ENCODE data around the gene UBE2QL1. TPM values are rescaled to one million over a fixed set of nuclear protein-coding genes. Genes with fewer than 3 reads are reported as not detected.

The UBE2QL1 gene
- total RNA-seq, 1 experiment from 2014 or later: 0.50 TPM

DNA sequence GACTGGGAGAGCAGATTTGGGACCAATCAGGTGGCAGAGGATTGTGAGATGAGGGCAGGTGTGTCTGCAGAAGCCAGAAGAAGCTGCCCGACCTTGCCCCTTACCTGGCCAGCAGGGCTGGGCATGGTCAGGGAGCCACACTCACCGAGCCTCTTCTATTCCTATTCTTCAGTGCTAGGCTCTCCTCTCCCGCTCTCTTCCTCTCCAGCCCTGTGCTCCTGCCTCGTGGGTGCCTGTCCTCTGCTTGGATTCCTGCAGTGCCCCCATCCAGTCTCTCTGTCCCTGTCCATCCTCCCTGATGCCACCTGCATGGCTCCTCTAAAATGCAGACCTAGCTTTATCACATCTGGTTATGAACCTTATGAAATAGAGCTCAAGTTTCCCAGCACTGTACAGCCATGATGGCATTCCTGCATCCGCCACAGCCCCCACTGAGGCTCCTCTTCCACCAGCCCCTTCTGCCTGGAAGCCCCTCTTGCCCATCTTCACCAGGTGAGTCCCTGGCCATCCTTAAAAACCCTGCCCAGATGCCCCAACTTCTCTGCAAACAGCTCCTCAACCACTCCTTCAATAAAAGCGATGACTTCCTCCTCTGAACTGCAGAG lies 8.2 kb downstream of the UBE2QL1 start (continued):
- TF ChIP-seq ZMAT4 (CRISPR knock-in tag; IDR thresholded peaks at IDR 0.05): no peak
- TF ChIP-seq, protein P1, sequence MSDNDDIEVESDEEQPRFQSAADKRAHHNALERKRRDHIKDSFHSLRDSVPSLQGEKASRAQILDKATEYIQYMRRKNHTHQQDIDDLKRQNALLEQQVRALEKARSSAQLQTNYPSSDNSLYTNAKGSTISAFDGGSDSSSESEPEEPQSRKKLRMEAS (CRISPR knock-in tag; IDR thresholded peaks at IDR 0.05): no peak
- no peak for TF ChIP-seq SP1 (CRISPR knock-in tag; conservative IDR thresholded peaks at IDR 0.05)

DNA sequence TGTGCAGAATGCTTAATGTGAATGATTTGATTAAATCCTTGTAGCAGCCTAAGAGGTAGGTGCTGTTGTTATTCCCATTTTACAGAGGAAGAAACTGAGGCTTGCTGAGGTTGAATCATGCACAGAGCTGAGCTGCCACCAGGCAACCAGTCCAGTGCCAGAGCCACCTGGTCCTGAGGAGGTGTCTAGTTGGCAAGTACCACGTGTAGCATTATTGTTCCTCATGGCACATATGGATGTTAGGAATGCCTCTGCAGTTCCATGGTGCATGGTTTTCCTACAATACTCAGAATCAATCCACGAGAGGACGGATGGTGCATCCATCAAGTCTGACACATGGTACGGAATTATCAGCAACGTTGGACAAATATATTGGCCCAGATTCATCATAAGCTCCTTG lies 8.9 kb downstream of the UBE2QL1 start:
- ATAC-seq (no peak), DNase-seq (ENCODE audit: low spot score) (no peak)
- no peak for TF ChIP-seq NR3C1 (CRISPR knock-in tag; conservative IDR thresholded peaks at IDR 0.05; ENCODE audit: low read depth)
- TF ChIP-seq, protein P2, sequence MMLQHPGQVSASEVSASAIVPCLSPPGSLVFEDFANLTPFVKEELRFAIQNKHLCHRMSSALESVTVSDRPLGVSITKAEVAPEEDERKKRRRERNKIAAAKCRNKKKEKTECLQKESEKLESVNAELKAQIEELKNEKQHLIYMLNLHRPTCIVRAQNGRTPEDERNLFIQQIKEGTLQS (CRISPR knock-in tag; conservative IDR thresholded peaks at IDR 0.05): no peak
- H3K4me3 Mint-ChIP-seq: no peak overlapping the region
- peaks cover 64% of the 10 kb centered on the region for H3K27me3 Mint-ChIP-seq (ENCODE audit: low read depth)
- no peaks in the 10 kb centered on the region for H3K9me3 Mint-ChIP-seq
- H3K36me3 Mint-ChIP-seq: no peaks in the 10 kb centered on the region
- POLR2A ChIA-PET: no interaction called here
- CTCF ChIA-PET: interaction anchor here (1.2 kb wide), 1 partner anchor 22 kb away, joined by 5 read pairs; no protein-coding TSS in a partner anchor
- H3K4me1 Mint-ChIP-seq: no peaks in the 10 kb centered on the region
- H3K27ac Mint-ChIP-seq: no peak overlapping the region

DNA sequence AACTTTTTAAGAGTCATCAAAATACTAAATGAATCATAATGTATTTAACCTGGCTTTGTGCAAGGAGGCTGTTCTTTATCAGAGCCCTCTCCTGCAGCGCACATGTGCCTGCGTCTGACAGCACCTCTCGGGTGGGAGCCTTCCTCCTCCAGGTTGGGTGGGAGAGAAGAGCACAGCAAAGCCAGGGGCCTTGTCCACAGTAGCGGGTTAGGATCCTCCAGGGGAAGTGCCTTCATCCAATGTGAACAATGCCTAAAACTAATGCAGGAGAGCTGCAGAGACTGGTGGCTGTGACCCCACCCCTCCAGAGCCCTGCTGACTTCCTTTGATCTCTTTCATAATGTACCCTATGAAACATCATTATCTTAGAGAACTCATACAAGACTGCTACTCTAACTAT lies 10.2 kb downstream of the UBE2QL1 start:
- no peak overlapping the region for H3K4me3 Mint-ChIP-seq

More for the DNA sequence above, 10.2 kb downstream of the UBE2QL1 start:
- DNase-seq (ENCODE audit: low spot score) (no peak), ATAC-seq (no peak)
- Mint-ChIP-seq H3K4me1 (no peaks in the 10 kb centered on the region), H3K36me3 (no peaks in the 10 kb centered on the region), H3K27ac (no peak overlapping the region), H3K27me3 (ENCODE audit: low read depth) (peaks cover 53% of the 10 kb centered on the region), H3K9me3 (no peaks in the 10 kb centered on the region)
- ChIA-PET CTCF (interaction anchor here (1.5 kb wide), 1 partner anchor 24 kb away, joined by 3 read pairs; no protein-coding TSS in a partner anchor), POLR2A (no interaction called here)
- TF ChIP-seq FOXP4 (CRISPR knock-in tag; IDR thresholded peaks at IDR 0.05) (no peak), TEAD1 (CRISPR knock-in tag; IDR thresholded peaks at IDR 0.05) (no peak), ZNF396 (CRISPR knock-in tag; IDR thresholded peaks at IDR 0.05; ENCODE audit: borderline replicate concordance) (no peak), GABPB1 (CRISPR knock-in tag; IDR thresholded peaks at IDR 0.05) (no peak), USF1 (CRISPR knock-in tag; IDR thresholded peaks at IDR 0.05) (no peak), ZMAT4 (CRISPR knock-in tag; IDR thresholded peaks at IDR 0.05) (no peak), HMGA2 (CRISPR knock-in tag; IDR thresholded peaks at IDR 0.05) (no peak), ELF4 (CRISPR knock-in tag; IDR thresholded peaks at IDR 0.05; ENCODE audit: low read depth) (no peak), HMGXB4 (CRISPR knock-in tag; IDR thresholded peaks at IDR 0.05) (no peak), PRRX2 (CRISPR knock-in tag; IDR thresholded peaks at IDR 0.05) (no peak), NR1H2 (CRISPR knock-in tag; IDR thresholded peaks at IDR 0.05) (no peak)
- TF ChIP-seq, protein P3, sequence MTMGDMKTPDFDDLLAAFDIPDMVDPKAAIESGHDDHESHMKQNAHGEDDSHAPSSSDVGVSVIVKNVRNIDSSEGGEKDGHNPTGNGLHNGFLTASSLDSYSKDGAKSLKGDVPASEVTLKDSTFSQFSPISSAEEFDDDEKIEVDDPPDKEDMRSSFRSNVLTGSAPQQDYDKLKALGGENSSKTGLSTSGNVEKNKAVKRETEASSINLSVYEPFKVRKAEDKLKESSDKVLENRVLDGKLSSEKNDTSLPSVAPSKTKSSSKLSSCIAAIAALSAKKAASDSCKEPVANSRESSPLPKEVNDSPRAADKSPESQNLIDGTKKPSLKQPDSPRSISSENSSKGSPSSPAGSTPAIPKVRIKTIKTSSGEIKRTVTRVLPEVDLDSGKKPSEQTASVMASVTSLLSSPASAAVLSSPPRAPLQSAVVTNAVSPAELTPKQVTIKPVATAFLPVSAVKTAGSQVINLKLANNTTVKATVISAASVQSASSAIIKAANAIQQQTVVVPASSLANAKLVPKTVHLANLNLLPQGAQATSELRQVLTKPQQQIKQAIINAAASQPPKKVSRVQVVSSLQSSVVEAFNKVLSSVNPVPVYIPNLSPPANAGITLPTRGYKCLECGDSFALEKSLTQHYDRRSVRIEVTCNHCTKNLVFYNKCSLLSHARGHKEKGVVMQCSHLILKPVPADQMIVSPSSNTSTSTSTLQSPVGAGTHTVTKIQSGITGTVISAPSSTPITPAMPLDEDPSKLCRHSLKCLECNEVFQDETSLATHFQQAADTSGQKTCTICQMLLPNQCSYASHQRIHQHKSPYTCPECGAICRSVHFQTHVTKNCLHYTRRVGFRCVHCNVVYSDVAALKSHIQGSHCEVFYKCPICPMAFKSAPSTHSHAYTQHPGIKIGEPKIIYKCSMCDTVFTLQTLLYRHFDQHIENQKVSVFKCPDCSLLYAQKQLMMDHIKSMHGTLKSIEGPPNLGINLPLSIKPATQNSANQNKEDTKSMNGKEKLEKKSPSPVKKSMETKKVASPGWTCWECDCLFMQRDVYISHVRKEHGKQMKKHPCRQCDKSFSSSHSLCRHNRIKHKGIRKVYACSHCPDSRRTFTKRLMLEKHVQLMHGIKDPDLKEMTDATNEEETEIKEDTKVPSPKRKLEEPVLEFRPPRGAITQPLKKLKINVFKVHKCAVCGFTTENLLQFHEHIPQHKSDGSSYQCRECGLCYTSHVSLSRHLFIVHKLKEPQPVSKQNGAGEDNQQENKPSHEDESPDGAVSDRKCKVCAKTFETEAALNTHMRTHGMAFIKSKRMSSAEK (CRISPR knock-in tag; IDR thresholded peaks at IDR 0.05; ENCODE audit: borderline replicate concordance): no peak
- TF ChIP-seq, protein P4, sequence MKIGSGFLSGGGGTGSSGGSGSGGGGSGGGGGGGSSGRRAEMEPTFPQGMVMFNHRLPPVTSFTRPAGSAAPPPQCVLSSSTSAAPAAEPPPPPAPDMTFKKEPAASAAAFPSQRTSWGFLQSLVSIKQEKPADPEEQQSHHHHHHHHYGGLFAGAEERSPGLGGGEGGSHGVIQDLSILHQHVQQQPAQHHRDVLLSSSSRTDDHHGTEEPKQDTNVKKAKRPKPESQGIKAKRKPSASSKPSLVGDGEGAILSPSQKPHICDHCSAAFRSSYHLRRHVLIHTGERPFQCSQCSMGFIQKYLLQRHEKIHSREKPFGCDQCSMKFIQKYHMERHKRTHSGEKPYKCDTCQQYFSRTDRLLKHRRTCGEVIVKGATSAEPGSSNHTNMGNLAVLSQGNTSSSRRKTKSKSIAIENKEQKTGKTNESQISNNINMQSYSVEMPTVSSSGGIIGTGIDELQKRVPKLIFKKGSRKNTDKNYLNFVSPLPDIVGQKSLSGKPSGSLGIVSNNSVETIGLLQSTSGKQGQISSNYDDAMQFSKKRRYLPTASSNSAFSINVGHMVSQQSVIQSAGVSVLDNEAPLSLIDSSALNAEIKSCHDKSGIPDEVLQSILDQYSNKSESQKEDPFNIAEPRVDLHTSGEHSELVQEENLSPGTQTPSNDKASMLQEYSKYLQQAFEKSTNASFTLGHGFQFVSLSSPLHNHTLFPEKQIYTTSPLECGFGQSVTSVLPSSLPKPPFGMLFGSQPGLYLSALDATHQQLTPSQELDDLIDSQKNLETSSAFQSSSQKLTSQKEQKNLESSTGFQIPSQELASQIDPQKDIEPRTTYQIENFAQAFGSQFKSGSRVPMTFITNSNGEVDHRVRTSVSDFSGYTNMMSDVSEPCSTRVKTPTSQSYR (CRISPR knock-in tag; IDR thresholded peaks at IDR 0.05): no peak
- TF ChIP-seq, protein P5, sequence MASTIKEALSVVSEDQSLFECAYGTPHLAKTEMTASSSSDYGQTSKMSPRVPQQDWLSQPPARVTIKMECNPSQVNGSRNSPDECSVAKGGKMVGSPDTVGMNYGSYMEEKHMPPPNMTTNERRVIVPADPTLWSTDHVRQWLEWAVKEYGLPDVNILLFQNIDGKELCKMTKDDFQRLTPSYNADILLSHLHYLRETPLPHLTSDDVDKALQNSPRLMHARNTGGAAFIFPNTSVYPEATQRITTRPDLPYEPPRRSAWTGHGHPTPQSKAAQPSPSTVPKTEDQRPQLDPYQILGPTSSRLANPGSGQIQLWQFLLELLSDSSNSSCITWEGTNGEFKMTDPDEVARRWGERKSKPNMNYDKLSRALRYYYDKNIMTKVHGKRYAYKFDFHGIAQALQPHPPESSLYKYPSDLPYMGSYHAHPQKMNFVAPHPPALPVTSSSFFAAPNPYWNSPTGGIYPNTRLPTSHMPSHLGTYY (CRISPR knock-in tag; IDR thresholded peaks at IDR 0.05): no peak

Measured in WTC11 (cell line).